ENCODE results near the gene OR4D6.
"Not testable (repeated sequence)": the region's sequence is repeated elsewhere in the genome, so short reads cannot be mapped to it uniquely, and the experiment has no call there.

Gene OR4D6
- total RNA-seq, result 0 reads per million in 9 experiments

DNA sequence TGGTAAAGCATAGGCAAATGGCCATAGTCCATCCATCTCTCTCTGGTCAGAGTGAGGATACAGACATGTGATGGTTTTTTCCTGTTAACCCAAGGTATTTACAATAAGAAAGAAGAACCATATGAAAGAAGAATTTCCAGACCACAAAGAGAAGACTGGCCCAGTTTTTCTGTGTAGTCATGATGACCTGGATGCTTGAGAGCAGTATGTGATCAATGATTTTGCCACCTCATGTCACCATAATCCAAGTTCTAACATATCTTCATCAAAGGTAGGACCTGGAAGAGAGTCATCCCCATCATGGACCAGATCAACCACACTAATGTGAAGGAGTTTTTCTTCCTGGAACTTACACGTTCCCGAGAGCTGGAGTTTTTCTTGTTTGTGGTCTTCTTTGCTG is at the start of gene OR4D6:
TSS of gene OR4D6 (plus strand) at position 301 of the 400 bp plus-strand sequence. CDS start at position 301, 0 bp downstream.
- ATAC-seq (replicated peaks), result no peak
- Mint-ChIP-seq H3K27ac (no peak within 1 kb of the TSS), H3K27me3 (peaks cover 32 to 51% of the 10 kb centered on the region in 2 donors), H3K4me1 (ENCODE audit: low read depth in 2 of 2) (no peaks in the 10 kb centered on the region), H3K4me3 (no peak within 1 kb of the TSS), H3K9me3 (no peaks in the 10 kb centered on the region), H3K36me3 (ENCODE audit: insufficient read depth) (no peaks in the 10 kb centered on the region)
- DNase-seq, result no peak

DNA sequence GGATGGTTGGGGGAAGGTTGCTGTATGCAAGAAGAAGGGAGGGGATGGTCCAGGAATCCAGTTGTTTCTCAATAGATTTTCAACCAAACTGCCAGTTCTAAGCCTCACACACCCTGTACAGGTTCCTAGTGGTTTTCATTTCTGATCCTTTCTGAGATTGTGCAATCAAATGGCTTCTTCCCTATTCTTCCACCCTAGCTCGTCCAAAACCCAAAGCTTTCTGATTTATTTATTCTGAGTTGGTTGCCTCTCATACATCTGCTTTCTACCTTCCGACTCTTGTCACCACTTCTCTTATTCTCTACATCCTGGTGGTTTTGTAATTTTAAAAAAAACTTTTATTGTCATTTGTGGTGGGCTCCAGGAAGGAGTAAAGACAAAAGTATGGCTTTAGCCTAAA is 43.1 kb upstream of the OR4D6 start:
- ATAC-seq (replicated peaks) (no peak), DNase-seq (no peak)
- Mint-ChIP-seq H3K27ac (no peak overlapping the region), H3K4me3 (no peak overlapping the region), H3K36me3 (ENCODE audit: insufficient read depth) (no peaks in the 10 kb centered on the region), H3K4me1 (ENCODE audit: low read depth in 2 of 2) (peaks cover 0 to 3% of the 10 kb centered on the region in 2 donors), H3K27me3 (peaks cover 30 to 38% of the 10 kb centered on the region in 2 donors), H3K9me3 (peaks cover 0 to 2% of the 10 kb centered on the region in 2 donors)

DNA sequence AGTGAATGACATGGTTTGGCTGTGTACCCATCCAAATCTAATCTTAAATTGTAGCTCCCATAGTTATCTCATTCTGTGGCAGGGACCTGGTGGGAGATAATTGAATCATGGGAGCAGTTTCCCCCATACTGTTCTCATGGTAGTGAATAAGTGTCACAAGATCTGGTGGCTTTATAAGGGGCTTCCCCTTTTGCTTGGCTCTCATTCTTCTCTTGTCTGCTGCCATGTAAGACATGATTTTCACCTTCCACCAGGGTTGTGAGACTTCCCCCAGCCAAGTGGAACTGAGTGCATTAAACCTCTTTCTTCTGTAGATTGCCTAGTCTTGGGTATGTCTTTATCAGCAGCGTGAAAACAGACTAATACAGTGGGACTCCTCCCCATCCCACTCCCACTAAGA is 41.6 kb upstream of the OR4D6 start:
- Mint-ChIP-seq H3K4me3 (no peak overlapping the region), H3K36me3 (ENCODE audit: insufficient read depth) (no peaks in the 10 kb centered on the region), H3K27ac (no peak overlapping the region), H3K9me3 (peaks cover 0 to 2% of the 10 kb centered on the region in 2 donors), H3K4me1 (ENCODE audit: low read depth in 2 of 2) (peaks cover 0 to 3% of the 10 kb centered on the region in 2 donors), H3K27me3 (peaks cover 30 to 38% of the 10 kb centered on the region in 2 donors)
- no peak for ATAC-seq (replicated peaks)
- DNase-seq, result no peak

DNA sequence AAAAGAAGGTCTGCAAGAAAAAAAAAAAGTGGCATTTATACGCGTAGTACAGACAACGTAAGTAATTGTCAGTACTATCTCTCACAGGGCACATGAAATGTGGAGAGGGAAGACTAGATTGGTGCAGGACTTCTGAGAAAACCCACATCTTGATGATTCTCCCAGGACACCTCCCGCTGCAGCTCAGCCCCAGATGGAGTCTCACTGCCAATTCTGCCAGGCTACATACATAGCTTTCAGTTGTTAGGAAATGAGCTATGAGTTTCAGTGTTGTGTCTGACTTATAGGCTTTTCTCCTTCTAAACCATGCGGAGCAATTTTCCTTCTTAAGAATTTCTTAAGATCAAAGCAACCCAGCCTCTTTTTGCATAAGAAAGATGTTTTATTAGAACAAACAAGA is 40.1 kb upstream of the OR4D6 start:
- Mint-ChIP-seq H3K27me3 (peaks cover 34 to 44% of the 10 kb centered on the region in 2 donors), H3K9me3 (no peaks in the 10 kb centered on the region), H3K36me3 (ENCODE audit: insufficient read depth) (no peaks in the 10 kb centered on the region), H3K27ac (no peak overlapping the region), H3K4me1 (ENCODE audit: low read depth in 2 of 2) (peaks cover 0 to 3% of the 10 kb centered on the region in 2 donors), H3K4me3 (no peak overlapping the region)
- ATAC-seq (replicated peaks) (no peak), DNase-seq (no peak)

DNA sequence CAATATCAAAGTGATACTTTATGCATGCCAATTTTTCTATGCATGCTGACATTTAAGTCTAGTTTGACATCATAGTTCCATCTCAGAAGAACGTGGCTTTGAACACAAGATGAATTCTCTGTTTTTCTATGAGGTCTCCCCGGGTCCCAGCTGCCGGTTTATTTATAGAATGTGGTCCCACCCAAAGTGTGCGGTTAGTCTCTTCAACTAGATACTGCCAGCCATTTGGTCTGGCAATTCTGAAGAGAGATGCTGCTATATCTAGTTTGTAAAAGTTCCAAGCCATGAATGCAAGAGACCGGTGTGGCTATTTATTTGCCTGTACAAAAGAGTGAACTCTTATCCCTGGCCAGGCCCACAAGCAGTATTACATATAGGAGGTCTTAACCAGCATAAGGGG is 39.7 kb upstream of the OR4D6 start:
- no peaks in the 10 kb centered on the region for H3K9me3 Mint-ChIP-seq
- no peak overlapping the region for H3K27ac Mint-ChIP-seq
- DNase-seq, result no peak
- peaks cover 0 to 3% of the 10 kb centered on the region in 2 donors for H3K4me1 Mint-ChIP-seq (ENCODE audit: low read depth in 2 of 2)
- ATAC-seq (replicated peaks), result no peak
- H3K4me3 Mint-ChIP-seq, result no peak overlapping the region
- no peaks in the 10 kb centered on the region for H3K36me3 Mint-ChIP-seq (ENCODE audit: insufficient read depth)
- peaks cover 38 to 44% of the 10 kb centered on the region in 2 donors for H3K27me3 Mint-ChIP-seq

DNA sequence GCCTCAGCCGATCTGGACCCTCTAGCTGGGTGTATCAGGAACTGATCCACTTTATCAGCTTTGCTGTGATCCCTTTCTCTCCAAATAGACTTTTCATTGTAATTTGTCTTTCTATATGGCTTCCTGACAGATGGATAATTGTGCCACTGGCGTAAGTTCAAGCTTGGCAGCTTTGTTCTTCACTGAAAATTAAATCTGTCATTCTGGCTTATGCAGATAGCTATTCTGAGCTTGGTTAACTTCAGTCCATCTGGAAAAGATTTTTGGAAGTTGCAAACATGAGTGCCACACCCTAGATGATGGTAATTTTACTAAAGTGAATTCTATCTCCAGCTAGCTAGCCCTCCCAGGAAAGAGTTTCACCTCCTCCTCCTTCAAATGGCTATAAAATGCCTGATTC is 38.6 kb upstream of the OR4D6 start:
- no peaks in the 10 kb centered on the region for H3K9me3 Mint-ChIP-seq
- no peak for ATAC-seq (replicated peaks)
- peaks cover 0 to 3% of the 10 kb centered on the region in 2 donors for H3K4me1 Mint-ChIP-seq (ENCODE audit: low read depth in 2 of 2)
- H3K36me3 Mint-ChIP-seq (ENCODE audit: insufficient read depth), result no peaks in the 10 kb centered on the region
- H3K27me3 Mint-ChIP-seq, result peaks cover 41 to 45% of the 10 kb centered on the region in 2 donors
- H3K4me3 Mint-ChIP-seq, result no peak overlapping the region
- no peak for DNase-seq
- no peak overlapping the region for H3K27ac Mint-ChIP-seq

DNA sequence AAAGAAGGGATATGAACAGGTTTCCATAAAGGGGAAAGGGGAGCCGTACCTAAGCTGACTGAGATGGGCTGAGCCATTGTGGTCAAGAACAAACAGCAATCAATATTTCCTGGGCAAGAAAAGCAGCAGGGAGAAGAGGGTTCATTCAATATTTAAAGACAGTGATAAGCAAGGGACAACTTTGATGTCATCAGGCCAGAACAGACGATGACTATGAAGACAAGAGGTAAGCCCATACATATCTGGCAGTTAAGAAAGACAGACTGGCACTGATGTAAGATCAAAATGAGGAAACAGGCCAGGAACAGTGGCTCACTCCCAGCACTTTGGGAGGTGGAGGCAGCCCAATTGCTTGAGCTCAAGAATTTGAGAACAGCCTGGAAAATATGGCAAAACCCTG is 32.9 kb upstream of the OR4D6 start:
- ATAC-seq (replicated peaks) (no peak), DNase-seq (no peak)
- H3K27ac Mint-ChIP-seq, result no peak overlapping the region
- H3K27me3 Mint-ChIP-seq, result peaks cover 28 to 38% of the 10 kb centered on the region in 2 donors
- no peak overlapping the region for H3K4me3 Mint-ChIP-seq
- no peaks in the 10 kb centered on the region for H3K36me3 Mint-ChIP-seq (ENCODE audit: insufficient read depth)
- H3K9me3 Mint-ChIP-seq, result no peaks in the 10 kb centered on the region
- no peaks in the 10 kb centered on the region for H3K4me1 Mint-ChIP-seq (ENCODE audit: low read depth in 2 of 2)

DNA sequence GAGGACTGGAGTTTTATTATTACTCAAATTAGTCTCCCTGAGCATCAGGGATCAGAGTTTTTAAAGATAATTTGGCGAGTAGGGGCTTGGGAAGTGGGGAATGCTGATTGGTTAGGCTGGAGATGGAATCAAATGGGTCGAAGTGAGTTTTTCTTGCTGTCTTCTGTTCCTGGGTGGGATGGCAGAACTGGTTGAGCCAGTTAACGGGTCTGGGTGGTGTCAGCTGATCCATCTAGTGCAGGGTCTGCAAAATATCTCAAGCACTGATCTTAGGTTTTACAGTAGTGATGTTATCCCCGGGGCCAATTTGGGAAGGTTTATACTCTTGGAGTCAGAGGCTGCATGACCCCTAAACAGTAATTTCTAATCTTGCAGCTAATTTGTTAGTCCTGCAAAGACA is 31.6 kb upstream of the OR4D6 start:
- H3K4me3 Mint-ChIP-seq, result no peak overlapping the region
- no peak for ATAC-seq (replicated peaks)
- H3K9me3 Mint-ChIP-seq, result no peaks in the 10 kb centered on the region
- DNase-seq, result no peak
- H3K36me3 Mint-ChIP-seq (ENCODE audit: insufficient read depth), result no peaks in the 10 kb centered on the region
- H3K27ac Mint-ChIP-seq, result no peak overlapping the region
- H3K27me3 Mint-ChIP-seq, result peaks cover 35 to 38% of the 10 kb centered on the region in 2 donors
- no peaks in the 10 kb centered on the region for H3K4me1 Mint-ChIP-seq (ENCODE audit: low read depth in 2 of 2)

DNA sequence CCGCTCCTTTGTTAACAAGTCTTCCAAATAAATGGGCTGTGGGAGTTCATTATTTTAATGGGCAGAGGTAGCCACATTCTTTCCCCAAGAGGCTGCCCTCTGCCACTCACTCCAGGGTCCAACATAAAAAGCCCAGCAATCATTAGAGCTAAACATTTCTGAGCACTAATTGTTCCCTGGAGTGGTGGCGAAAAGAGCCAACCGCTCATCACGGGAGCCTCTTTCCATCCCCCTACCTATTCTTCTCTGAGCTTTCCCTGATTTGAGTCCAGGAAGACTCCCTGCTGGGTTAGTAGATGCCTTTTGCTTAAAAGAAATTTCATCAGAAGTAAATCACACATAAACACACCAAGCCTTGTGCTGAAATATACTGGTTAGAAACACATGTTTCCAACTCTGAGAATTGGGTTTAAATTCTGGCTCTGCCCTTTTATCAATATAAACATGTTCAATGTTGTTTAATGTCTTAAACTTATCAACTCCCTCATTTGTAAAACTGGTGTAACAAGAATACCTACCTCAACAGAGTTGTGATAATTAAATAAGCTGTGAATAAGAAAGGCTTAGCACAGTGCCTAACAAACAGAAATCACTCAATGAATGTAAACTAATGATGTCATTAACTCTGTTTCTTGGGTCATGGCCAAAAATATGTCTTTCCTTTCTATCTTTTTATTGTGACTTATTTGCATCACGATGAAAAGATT is 30.2 kb upstream of the OR4D6 start, which contains the start of gene OR5A2:
TSS of gene OR5A2 (minus strand) at position 53 of the 707 bp plus-strand sequence. CDS start 3,460 bp downstream, outside the sequence.
- Mint-ChIP-seq H3K27me3 (peaks cover 32 to 37% of the 10 kb centered on the region in 2 donors), H3K9me3 (no peaks in the 10 kb centered on the region), H3K27ac (no peak within 1 kb of the TSS), H3K36me3 (ENCODE audit: insufficient read depth) (no peaks in the 10 kb centered on the region), H3K4me3 (no peak within 1 kb of the TSS), H3K4me1 (ENCODE audit: low read depth in 2 of 2) (no peaks in the 10 kb centered on the region)
- DNase-seq, result no peak
- no peak for ATAC-seq (replicated peaks)

DNA sequence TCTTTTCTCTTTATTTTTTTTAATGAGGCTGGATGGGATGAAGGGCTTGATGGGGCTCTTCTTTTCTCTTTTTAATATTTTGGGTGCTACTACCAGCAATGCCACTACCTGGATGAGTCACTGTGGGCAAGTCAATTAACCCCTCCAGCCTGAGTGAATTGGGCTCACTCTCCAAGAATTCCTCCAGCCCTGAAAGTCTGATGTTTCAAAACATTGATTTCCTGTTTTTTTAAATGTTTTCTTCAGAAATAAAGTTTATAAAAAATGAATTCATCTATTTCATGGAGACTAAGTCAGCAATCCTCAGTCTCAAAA is 29.7 kb upstream of the OR4D6 start:
- Mint-ChIP-seq H3K4me3 (no peak overlapping the region), H3K27ac (no peak overlapping the region), H3K36me3 (ENCODE audit: insufficient read depth) (no peaks in the 10 kb centered on the region), H3K4me1 (ENCODE audit: low read depth in 2 of 2) (no peaks in the 10 kb centered on the region), H3K9me3 (no peaks in the 10 kb centered on the region), H3K27me3 (peaks cover 37% of the 10 kb centered on the region in 2 donors)
- DNase-seq (no peak), ATAC-seq (replicated peaks) (no peak)

DNA sequence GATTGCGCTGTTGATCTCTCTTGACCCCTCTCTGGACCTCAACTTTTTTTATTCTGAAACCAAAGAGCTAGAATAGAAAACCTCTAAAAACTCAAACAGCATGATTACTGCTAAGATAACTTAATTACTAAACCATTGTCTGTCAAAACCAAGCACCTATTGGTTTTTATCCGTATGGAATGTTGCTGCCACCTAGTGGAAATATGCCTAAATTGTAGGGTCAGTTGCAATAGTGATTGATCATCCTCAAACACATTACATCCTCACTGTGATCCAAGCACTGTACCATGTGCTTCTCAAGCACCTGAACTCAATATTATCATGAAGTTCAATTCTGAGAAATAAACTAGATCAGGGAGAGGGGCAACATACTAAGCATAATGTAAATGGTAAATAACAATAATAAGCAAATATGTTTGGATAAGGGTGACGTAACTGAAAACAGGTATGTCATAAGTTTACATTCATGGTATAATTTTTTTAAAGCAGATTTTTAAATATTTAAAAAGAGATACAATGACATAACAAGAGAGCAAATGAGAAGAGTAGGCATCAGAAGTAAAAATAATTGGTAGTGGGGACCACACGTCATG is 26.7 kb upstream of the OR4D6 start:
- H3K4me3 Mint-ChIP-seq, result no peak overlapping the region
- DNase-seq (peak; percentile 34 to 40 (median 35)), ATAC-seq (replicated peaks) (peak; percentile 64)
- peaks cover 25 to 33% of the 10 kb centered on the region in 2 donors for H3K27me3 Mint-ChIP-seq
- H3K4me1 Mint-ChIP-seq (ENCODE audit: low read depth in 2 of 2), result no peaks in the 10 kb centered on the region
- H3K27ac Mint-ChIP-seq, result no peak overlapping the region
- H3K9me3 Mint-ChIP-seq, result no peaks in the 10 kb centered on the region
- no peaks in the 10 kb centered on the region for H3K36me3 Mint-ChIP-seq (ENCODE audit: insufficient read depth)

DNA sequence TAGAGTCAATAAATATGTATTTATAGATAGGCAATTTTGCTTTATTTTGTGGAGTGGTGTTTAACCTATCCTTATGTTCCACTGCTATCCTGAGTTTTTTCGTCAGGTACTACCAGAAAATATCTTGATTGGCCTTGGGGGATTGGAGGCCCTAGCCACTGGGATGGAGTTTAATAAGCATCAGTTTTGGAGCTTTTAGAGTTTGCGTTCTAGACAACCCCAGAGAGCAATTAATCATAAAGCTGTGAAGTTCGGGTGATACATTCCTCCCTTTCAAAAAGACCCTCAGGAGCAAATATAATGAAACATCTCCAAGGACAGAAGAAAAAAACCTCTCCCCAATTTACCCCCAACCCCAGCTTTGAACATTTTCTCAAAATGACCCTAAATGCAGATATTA is 20.6 kb upstream of the OR4D6 start, which contains the start of gene OR5A1:
TSS of gene OR5A1 (plus strand) at position 301 of the 400 bp plus-strand sequence. CDS start 6,700 bp downstream, outside the sequence.
- no peak for DNase-seq
- no peak within 1 kb of the TSS for H3K27ac Mint-ChIP-seq
- ATAC-seq (replicated peaks), result no peak
- peaks cover 28 to 38% of the 10 kb centered on the region in 2 donors for H3K27me3 Mint-ChIP-seq
- peaks cover 4% of the 10 kb centered on the region for H3K36me3 Mint-ChIP-seq (ENCODE audit: insufficient read depth)
- no peaks in the 10 kb centered on the region for H3K4me1 Mint-ChIP-seq (ENCODE audit: low read depth in 2 of 2)
- no peaks in the 10 kb centered on the region for H3K9me3 Mint-ChIP-seq
- no peak within 1 kb of the TSS for H3K4me3 Mint-ChIP-seq

DNA sequence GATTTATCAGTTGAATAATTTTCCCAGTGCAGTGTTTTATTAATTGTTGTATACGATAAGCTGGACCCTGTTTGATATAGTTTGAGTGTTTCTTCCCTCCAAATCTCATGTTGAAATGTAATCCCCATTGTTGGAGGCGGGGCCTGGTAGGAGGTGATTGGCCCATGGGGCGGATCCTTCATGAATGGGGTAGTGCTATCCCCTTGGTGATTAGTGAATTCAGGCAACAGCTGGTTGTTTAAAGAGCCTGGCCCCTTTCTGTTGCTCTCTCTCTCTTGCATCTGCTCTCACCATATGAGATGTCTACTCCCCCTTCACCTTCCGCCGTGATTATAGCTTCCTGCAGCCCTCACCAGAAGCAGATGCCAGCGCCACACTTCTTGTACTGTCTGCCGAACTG is 19.0 kb upstream of the OR4D6 start:
- Mint-ChIP-seq H3K9me3 (no peaks in the 10 kb centered on the region), H3K36me3 (ENCODE audit: insufficient read depth) (peaks cover 4% of the 10 kb centered on the region), H3K27ac (no peak overlapping the region), H3K27me3 (peaks cover 24 to 25% of the 10 kb centered on the region in 2 donors), H3K4me3 (no peak overlapping the region), H3K4me1 (ENCODE audit: low read depth in 2 of 2) (no peaks in the 10 kb centered on the region)
- ATAC-seq (replicated peaks) (no peak), DNase-seq (no peak)

DNA sequence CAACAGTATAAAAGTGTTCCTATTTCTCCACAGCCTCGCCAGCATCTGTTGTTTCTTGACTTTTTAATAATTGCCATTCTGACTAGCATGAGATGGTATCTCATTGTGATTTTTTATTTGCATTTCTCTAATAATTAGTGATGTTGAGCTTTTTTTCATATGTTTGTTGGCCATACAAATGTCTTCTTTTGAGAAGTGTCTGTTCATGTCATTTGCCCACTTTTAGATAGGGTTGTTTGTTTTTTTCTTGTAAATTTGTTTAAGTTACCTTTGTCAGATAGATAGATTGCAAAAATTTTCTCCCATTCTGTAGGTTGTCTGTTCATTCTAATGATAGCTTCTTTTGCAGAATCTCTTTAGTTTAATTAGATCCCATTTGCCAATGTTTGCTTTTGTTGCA is 11.1 kb upstream of the OR4D6 start:
- not testable (repeated sequence) for ATAC-seq (replicated peaks); H3K36me3 Mint-ChIP-seq (ENCODE audit: insufficient read depth); H3K27ac Mint-ChIP-seq; H3K4me3 Mint-ChIP-seq; H3K9me3 Mint-ChIP-seq; H3K4me1 Mint-ChIP-seq (ENCODE audit: low read depth in 2 of 2); DNase-seq
- H3K27me3 Mint-ChIP-seq, result peaks cover 25 to 27% of the 10 kb centered on the region in 2 donors

Data from effector memory CD8-positive, alpha-beta T cell (primary cell).